HG02571 (cell line): ENCODE data around the gene MSLN.
"Not testable (repeated sequence)": the region's sequence is repeated elsewhere in the genome, so short reads cannot be mapped to it uniquely, and the experiment has no call there.

Source experiments
- ATAC-seq: cut with Tn5 transposase; IDR thresholded peaks from one replicate; pipeline ENCODE4 v1.9.1; 2021; ENCODE audit warnings: mild to moderate bottlenecking, moderate library complexity; ENCODE audit not compliant: unreplicated experiment

The MSLN gene

GRCh38 chr16:754121-754607 lies 6.4 kb upstream of the MSLN start:
- not testable (repeated sequence) for ATAC-seq

GRCh38 chr16:754656-755055 lies 5.9 kb upstream of the MSLN start:
- ATAC-seq, result no peak

DNA sequence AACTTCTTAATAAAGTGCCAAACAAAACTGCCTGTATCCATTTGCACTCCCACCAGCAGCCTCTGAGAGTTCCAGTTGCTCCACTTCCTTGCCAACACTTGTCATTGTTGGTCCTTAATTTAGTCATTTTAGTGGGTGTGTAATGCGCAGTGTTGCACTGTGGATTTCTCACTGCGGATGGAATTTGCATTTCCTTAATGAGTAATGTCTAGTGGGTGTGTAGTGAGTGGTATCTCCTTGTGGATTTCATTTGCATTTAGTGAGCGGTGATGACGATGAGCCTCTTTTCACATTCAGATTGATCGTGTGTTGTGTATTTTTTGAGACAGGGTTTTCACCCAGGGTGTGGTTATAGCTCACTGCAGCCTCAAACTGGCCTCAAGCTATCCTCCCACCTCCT lies 4.1 kb upstream of the MSLN start:
- ATAC-seq, result no peak

DNA sequence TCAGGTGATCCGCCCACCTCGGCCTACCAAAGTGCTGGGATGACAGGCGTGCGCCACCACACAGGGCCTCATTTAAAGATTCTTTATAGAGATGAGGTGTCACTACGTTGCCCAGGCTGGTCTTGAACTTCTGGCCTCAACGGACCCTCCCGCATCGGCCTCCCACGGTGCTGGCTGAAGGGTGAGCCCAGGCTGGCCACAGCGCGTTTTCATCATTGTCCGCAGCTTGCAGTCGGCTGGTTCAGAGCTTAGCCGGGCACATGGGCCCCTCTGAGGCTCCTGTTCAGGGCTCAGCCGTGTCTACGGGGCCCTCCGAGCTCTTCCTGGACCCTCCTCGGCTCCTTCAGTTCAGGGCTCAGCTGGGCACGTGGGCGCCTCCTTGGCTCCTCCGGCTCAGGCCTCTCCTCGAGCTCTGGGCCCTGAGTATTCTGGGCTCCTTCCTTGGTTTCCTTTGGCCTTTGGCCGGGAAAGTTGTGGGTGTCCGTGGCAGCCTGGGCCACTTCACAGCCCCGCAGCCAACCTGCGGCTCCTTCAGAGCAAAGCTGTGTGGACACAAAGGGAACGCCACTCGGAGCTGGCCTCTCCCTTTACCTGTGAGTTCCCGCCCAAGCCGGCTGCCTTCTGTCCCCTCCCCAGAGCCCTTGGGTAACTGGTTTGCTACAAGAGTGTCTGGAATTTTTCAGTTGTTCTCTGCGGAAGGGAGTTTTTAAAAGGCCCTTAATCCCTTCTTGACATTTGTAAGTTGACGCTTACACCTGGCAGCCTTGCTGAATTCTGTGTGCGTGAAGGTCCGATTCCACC lies 1.2 kb upstream of the MSLN start:
- no peak for ATAC-seq

GRCh38 chr16:760065-760464 lies 469 bp upstream of the MSLN start:
- ATAC-seq, result no peak

DNA sequence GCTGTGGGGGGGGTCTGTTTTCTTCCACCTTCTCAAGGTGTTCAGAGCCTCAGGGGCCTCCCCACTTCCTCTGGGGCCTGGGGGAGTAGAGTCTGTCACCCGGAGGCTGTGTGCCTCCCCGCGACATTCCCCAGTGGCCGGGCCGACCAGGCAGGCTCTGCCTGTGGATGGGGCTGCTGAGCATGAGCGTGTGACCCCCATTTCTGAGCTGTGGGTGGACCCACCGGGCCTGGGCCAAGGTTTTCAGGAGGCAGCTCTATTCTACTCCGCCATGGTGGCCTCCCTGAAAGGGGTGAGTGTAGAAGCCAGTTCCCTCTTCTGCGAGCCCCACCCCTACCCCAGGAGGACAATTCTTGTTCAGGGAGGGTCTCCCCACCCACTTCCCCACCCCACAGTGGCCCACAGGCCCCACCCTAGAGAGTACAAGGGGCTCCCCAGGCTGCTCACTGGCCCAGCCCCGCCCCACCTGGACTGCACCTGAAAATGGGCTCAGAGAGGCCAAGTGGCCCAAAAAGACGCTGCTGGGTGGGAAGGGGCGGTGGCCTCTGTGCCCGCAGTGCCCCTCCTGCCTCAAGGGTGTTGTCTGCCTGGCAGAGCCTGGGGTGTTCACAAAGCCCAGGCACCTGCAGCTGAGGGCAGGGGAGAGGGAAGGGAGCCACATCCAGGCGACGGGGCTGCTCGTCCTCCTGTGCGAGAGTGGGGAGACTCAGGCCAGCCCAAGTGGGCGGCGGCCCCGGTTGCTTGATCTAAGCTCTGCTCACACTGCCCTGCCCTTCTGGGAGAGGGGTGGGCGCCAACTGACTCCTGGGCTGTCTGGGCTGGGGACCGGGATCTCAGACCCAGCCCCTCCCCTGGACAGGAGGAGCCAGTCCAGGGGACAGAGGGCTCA lies 1.3 kb downstream of the MSLN start:
- ATAC-seq, result no peak

DNA sequence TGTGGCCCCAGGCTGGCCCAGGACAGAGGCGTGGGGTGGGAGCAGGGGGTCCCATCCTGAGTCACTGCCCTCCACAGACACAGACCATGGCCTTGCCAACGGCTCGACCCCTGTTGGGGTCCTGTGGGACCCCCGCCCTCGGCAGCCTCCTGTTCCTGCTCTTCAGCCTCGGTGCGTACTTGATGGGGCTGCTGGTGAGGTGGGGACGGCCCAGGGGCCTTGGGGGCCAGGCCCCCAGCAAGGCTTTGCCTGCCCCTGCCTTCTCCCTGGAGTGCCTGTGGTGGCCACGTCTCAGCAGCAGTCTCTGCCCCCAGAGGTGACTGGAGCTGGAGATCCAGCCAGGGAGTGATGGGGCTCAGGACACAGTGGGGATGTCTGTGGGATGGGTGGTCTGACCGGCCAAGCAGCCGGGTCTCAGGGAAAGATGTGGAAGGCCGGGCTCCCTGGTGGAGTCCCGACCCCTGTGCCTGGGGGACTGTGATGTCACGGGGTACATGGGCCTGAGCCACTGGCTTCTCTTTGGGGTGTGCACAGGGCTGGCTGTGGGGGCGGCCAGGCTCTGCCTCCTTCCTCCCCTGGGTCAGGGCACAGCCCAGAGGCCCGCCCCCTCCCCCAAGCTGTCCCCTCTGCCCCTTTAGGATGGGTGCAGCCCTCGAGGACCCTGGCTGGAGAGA lies 2.2 kb downstream of the MSLN start:
- no peak for ATAC-seq

DNA sequence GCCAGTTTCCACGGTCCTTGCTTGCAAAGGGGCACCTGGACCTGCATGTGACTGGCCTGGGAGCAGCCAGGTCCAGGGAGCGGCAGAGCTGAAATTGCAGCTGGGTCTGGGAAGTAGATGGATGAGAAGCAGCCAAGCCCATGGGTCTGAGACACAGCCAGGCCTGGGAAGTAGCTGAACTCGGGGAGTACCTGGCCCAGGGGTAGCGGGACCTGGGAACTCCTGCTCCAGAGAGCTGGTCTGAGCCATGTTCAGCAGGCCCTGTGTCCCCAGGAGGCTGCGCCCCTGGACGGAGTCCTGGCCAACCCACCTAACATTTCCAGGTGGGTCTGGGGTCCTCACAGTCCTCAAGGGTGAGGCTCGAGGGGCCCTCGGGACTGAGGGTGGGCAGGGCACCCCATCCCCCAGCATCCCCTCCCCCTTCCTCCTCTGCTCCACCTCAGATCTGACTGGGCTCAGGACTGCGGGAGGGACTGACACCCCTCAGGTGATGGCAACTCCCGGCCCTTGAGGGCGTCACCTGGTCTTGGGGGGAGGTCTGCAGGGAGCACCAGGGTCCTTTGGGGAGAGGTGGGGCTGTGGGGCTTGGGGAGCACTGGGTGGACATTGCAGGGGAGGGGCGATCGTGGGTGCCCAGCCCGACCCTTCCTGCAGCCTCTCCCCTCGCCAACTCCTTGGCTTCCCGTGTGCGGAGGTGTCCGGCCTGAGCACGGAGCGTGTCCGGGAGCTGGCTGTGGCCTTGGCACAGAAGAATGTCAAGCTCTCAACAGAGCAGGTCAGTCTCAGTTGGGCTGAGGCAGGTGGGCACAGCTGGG lies 3.0 kb downstream of the MSLN start:
- ATAC-seq, result no peak

- no peak for ATAC-seq
These were observed 3.7 kb downstream of the MSLN start for GRCh38 chr16:764184-764750.

- ATAC-seq, result no peak
These were observed 4.4 kb downstream of the MSLN start for GRCh38 chr16:764848-765487.

DNA sequence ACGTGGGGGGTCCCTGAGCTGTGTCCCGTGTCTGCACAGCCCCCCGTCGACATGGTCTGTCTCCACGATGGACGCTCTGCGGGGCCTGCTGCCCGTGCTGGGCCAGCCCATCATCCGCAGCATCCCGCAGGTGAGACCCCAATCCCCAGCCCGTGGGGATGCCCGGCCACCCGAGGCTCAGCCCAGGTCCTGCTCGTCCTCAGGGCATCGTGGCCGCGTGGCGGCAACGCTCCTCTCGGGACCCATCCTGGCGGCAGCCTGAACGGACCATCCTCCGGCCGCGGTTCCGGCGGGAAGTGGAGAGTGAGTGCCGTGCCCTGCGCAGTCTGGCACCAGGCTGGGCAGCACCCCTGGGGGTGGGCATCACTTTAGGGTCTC lies 4.9 kb downstream of the MSLN start:
- ATAC-seq, result no peak

- no peak for ATAC-seq
These were observed 5.7 kb downstream of the MSLN start for GRCh38 chr16:766008-766819.

- ATAC-seq, result no peak
These were observed 6.5 kb downstream of the MSLN start for GRCh38 chr16:766820-767640.

- no peak for ATAC-seq
These were observed 7.3 kb downstream of the MSLN start for GRCh38 chr16:767743-768235.

DNA sequence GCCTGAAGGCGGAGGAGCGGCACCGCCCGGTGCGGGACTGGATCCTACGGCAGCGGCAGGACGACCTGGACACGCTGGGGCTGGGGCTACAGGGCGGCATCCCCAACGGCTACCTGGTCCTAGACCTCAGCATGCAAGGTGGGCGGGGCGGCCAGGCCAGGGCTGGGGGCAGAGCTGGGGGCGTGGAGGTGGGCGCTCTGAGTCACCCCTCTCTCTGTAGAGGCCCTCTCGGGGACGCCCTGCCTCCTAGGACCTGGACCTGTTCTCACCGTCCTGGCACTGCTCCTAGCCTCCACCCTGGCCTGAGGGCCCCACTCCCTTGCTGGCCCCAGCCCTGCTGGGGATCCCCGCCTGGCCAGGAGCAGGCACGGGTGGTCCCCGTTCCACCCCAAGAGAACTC lies 7.9 kb downstream of the MSLN start:
- ATAC-seq, result no peak

DNA sequence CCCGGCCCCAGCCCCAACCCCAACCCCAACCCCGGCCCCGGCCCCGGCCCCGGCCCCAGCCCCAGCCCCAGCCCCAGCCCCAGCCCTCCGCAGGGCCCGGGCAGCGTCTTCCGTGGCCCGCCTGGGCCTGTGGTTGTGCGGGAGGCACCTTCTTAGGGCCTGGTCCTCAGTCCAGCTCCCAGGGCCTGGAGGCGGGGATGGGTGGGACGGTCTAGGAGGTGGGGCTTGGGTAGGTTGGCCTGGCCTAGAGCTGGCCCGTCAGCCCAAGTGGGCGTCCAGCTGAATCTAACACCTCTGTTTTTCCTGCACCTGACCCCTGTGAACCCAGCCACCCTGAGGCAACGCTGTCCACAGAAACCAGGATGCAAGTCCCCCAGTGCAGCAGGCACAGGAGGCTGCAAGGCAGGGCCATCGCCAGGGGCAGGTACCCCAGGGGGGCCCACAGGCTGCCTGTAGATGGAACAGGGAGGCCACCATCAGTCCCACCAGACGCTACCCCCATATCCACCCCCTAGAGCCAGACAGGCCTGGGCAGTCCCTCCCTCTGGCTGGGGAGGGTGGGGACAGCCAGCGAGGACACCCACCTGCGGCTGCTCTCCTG lies 8.8 kb downstream of the MSLN start:
- ATAC-seq, result no peak

DNA sequence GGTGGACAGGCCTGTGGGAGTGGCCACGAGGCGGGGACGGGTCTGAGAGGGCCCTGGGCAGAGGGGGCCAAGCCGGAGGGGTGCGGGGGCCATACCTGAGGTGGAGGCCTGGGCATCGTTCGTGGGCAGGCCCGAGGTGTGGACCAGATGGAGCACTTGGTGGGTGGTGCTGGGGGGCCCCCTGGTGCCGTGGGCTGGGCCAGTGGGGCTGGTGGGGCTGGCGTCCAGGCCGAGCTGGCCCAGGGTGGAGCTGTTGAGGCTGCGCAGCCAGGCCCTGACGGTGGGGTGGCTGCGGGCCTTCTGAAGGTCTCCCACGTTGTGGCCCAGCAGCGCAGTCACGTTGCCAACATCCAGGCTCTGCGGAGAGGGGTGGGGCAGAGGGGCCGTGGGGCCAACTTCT lies 9.4 kb downstream of the MSLN start:
- no peak for ATAC-seq

GRCh38 chr16:770411-770810 lies 9.9 kb downstream of the MSLN start:
- ATAC-seq, result no peak
